CD4-positive, alpha-beta T cell (primary cell): ENCODE data around the gene NLRP9. TPM values are rescaled to one million over a fixed set of nuclear protein-coding genes. Genes with fewer than 3 reads are reported as not detected.

Experiments
- ATAC-seq: fragments of 200-7000 bp; cut with Tn5 transposase; one replicate; pipeline ENCODE4 v1.10.0; 2022; ENCODE audit warnings: mild to moderate bottlenecking; ENCODE audit not compliant: poor library complexity
- CTCF ChIA-PET: fragments of 350-600 bp; sonication (Branson Sonifier 250); formaldehyde crosslinking; loops from one replicate; lab custom pipeline; 2021; ENCODE audit warnings: antibody characterized with exemption, inconsistent platforms; lab: Charles Lee
- POLR2A ChIA-PET: fragments of 350-600 bp; sonication (Branson Sonifier 250); formaldehyde crosslinking; loops from one replicate; lab custom pipeline; 2021; ENCODE audit warnings: antibody characterized with exemption, inconsistent platforms; lab: Charles Lee
- DNase-seq, 14 experiments: peaks; one replicate each; pipeline ENCODE4 v3.0.0-alpha.2; 2013 to 2020; ENCODE audit warnings: mixed read lengths in 2 of 14
- H3K27ac ChIP-seq, 2 donors: one replicate each; pipeline versions ENCODE4 v1.5.1 to v1.7.0; 2013; ENCODE audit warnings: low read length in 2 of 2, low read depth in 1 of 2, mild to moderate bottlenecking in 1 of 2
- H3K27me3 ChIP-seq, 2 experiments: 1 replicate in 1 of 2; 2 replicates in 1 of 2; pipeline versions ENCODE4 v1.6.1 to v1.7.0; 2013; ENCODE audit warnings: low read length in 2 of 2, control low read depth in 1 of 2, mild to moderate bottlenecking in 1 of 2, moderate library complexity in 1 of 2; ENCODE audit not compliant: insufficient read depth in 2 of 2, control insufficient read depth in 1 of 2
- H3K36me3 ChIP-seq: one replicate; pipeline ENCODE4 v1.6.1; 2013; ENCODE audit warnings: low read length, control low read depth; ENCODE audit not compliant: insufficient read depth
- H3K4me1 ChIP-seq: one replicate; pipeline ENCODE4 v1.6.1; 2013; ENCODE audit warnings: low read length, control low read depth; ENCODE audit not compliant: insufficient read depth
- H3K4me3 ChIP-seq: one replicate; pipeline ENCODE4 v1.5.1; 2013; ENCODE audit warnings: mild to moderate bottlenecking, low read length, moderate library complexity
- H3K9me3 ChIP-seq, 2 experiments: 1 replicate in 1 of 2; 2 replicates in 1 of 2; pipeline versions ENCODE4 v1.6.1 to v1.7.0; 2013; ENCODE audit warnings: low read length in 2 of 2, mild to moderate bottlenecking in 2 of 2, control low read depth in 1 of 2, moderate library complexity in 1 of 2; ENCODE audit not compliant: control insufficient read depth in 1 of 2, insufficient read depth in 1 of 2
- H3K27ac Mint-ChIP-seq: one replicate; pipeline ENCODE4 v1.8.0; 2020; ENCODE audit warnings: mixed read lengths
- H3K27me3 Mint-ChIP-seq: one replicate; pipeline ENCODE4 v1.8.0; 2021; ENCODE audit warnings: mixed read lengths
- H3K36me3 Mint-ChIP-seq: one replicate; pipeline ENCODE4 v1.8.0; 2021; ENCODE audit warnings: low read depth, mixed read lengths
- H3K4me1 Mint-ChIP-seq: one replicate; pipeline ENCODE4 v1.8.0; 2021; ENCODE audit warnings: low read depth, mixed read lengths
- H3K4me3 Mint-ChIP-seq: one replicate; pipeline ENCODE4 v1.8.0; 2020; ENCODE audit warnings: mild to moderate bottlenecking, mixed read lengths
- H3K9me3 Mint-ChIP-seq: one replicate; pipeline ENCODE4 v1.8.0; 2020; ENCODE audit warnings: mixed read lengths
- intact Hi-C, 2 experiments: fragments of 100-400 bp; cut with DNase I in 1 of 2; cut with micrococcal nuclease in 1 of 2; formaldehyde crosslinking; loops; one replicate each; pipeline versions ENCODE4 v1.15.1 to v1.9.0; 2023 to 2025; cut with DNase I, micrococcal nuclease
- total RNA-seq, 174 experiments: library from RNA in 2 of 174; stranded (reverse) in 2 of 174; gene quantifications; one replicate each; pipeline ENCODE4 v1.2.3 and lab custom pipeline; 2021 to 2026
- TF ChIP-seq, protein P1 (sequence below): fragments of 200-600 bp; IDR thresholded peaks from one replicate; pipeline ENCODE4 v1.8.0; 2022; ENCODE audit warnings: antibody characterized with exemption, mild to moderate bottlenecking

Gene NLRP9
- total RNA-seq, 2 experiments from 2014 or later = not detected

DNA sequence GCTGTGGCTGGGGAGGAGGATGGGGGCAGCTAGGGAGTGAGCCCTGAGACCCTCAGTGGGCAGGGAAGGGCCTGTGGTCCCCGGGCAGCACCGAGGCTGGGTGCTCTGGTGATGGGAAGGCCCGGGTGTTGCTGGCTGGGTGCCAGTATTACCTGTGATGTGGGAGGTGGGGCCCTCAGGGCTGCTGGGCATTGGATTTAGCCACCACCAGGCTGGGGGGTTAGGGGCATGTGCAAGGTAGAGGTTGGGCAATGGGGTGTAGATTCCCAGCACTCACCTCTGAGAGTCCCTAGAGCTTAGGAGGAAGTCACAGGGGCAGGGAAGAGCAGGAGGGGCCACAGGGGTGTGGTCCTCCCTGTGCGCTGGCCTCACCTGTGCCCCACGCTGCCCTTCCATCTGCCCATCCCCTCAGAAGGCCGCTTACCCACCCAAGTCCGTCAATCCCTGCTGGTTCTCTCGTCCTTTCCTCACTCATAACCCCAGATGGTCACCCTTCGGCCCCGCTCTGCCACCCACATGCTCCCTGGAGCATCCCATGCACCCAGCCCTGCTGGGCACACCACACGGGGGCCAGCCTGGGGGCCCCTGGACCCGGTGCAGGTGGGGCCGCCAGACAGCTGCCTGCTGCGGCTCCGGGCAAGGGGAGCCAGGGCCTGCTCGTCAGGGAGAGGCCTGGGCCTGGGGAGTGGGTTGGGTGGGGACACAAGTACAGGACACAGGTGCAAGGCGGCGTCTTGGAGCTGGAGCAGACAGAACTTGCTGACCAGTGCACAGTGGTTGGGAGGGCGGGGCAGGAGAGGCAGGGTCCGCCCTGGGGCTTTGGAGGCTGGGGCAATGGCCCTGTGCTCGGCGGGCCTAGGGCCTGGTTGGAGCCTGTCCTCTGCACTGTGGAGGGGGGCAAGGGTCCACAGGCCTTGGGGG lies 50.7 kb downstream of the NLRP9 start:
- Histone ChIP-seq H3K4me3 (no peak overlapping the region), H3K27me3 (no peaks in the 10 kb centered on the region), H3K27ac (no peak overlapping the region), H3K9me3 (no peaks in the 10 kb centered on the region), H3K4me1 (peaks cover 14% of the 10 kb centered on the region), H3K36me3 (peaks cover 81% of the 10 kb centered on the region)
- no peaks in the 10 kb centered on the region for H3K27me3 Mint-ChIP-seq
- H3K27ac Mint-ChIP-seq = no peak overlapping the region
- DNase-seq = peak in 1 of 14 experiments; percentile 15
- ATAC-seq = no peak
- H3K9me3 Mint-ChIP-seq = no peaks in the 10 kb centered on the region
- intact Hi-C loops = no loop called here
- no peak overlapping the region for H3K4me3 Mint-ChIP-seq
- TF ChIP-seq, protein P1, sequence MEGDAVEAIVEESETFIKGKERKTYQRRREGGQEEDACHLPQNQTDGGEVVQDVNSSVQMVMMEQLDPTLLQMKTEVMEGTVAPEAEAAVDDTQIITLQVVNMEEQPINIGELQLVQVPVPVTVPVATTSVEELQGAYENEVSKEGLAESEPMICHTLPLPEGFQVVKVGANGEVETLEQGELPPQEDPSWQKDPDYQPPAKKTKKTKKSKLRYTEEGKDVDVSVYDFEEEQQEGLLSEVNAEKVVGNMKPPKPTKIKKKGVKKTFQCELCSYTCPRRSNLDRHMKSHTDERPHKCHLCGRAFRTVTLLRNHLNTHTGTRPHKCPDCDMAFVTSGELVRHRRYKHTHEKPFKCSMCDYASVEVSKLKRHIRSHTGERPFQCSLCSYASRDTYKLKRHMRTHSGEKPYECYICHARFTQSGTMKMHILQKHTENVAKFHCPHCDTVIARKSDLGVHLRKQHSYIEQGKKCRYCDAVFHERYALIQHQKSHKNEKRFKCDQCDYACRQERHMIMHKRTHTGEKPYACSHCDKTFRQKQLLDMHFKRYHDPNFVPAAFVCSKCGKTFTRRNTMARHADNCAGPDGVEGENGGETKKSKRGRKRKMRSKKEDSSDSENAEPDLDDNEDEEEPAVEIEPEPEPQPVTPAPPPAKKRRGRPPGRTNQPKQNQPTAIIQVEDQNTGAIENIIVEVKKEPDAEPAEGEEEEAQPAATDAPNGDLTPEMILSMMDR = no peak
- peaks cover 68% of the 10 kb centered on the region for H3K36me3 Mint-ChIP-seq
- POLR2A ChIA-PET = no interaction called here
- CTCF ChIA-PET = no interaction called here
- peaks cover 8% of the 10 kb centered on the region for H3K4me1 Mint-ChIP-seq

DNA sequence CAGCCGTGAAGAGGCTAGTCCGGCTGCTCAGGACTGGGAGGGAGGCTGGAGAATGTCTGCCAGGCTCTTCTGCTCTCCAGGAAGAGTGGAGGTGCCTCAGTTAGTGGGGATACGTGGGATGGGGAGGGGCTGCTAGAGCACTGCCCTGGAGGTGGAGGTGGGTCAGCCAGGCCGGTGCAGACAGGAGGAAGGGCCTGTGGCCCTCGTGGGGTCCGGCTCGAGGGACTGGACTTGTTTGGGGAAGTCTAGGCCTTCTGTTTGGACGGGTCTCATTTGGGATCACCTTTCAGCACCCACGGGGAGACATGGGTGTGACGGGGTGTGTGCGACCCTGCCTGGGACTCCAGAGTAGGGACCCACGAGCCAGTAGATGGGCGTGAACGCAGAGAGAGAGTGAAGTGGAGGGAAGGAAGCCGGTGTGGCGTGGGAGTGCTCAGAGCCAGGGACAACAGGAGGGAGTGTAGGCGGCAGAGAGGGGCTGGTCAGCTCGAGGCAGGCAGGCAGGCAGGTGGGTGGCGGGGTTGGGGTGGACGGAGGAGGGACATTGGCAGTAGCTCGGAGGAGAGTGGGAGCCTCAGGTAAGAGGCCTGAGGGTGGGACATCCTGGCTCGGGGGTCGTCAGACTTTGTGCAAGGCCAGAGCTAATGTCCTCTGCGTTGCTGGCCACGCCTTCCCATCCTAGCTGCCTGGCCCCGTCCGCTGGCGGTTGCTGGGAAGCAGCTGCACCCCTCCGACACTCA lies 51.7 kb downstream of the NLRP9 start:
- DNase-seq = peak in 1 of 14 experiments; percentile 18
- Mint-ChIP-seq H3K27ac (no peak overlapping the region), H3K4me1 (peaks cover 8% of the 10 kb centered on the region), H3K36me3 (peaks cover 73% of the 10 kb centered on the region), H3K9me3 (no peaks in the 10 kb centered on the region), H3K4me3 (no peak overlapping the region), H3K27me3 (no peaks in the 10 kb centered on the region)
- ChIA-PET CTCF (no interaction called here), POLR2A (no interaction called here)
- TF ChIP-seq, protein P1 = no peak
- H3K36me3 ChIP-seq = peaks cover 84% of the 10 kb centered on the region
- H3K27ac ChIP-seq = no peak overlapping the region
- intact Hi-C loops = no loop called here
- H3K4me3 ChIP-seq = no peak overlapping the region
- no peaks in the 10 kb centered on the region for H3K27me3 ChIP-seq
- no peak for ATAC-seq
- H3K4me1 ChIP-seq = peaks cover 14% of the 10 kb centered on the region
- H3K9me3 ChIP-seq = no peaks in the 10 kb centered on the region

DNA sequence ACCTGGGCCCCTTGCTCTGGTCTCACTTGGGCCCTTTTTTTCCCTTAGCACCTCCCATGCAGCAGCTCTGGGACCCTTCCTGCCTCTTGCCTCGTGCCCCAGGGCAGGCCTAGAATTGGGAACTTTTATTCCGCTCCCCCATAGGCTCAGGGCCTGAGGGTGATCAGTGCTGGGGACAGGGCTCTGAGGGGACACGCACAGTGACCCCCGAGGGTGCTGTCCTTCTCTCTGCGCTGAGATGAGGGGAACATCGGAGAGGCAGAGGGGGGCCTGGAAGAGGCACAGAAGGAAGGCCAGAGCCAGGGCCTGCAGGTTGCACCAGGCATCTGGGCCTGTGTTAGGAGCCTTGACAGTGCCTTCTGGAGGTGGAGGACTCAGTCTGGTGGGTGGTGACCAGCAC lies 52.4 kb downstream of the NLRP9 start:
- Mint-ChIP-seq H3K27ac (no peak overlapping the region), H3K36me3 (peaks cover 73% of the 10 kb centered on the region), H3K9me3 (no peaks in the 10 kb centered on the region), H3K4me3 (no peak overlapping the region), H3K4me1 (peaks cover 8% of the 10 kb centered on the region), H3K27me3 (no peaks in the 10 kb centered on the region)
- H3K9me3 ChIP-seq = no peaks in the 10 kb centered on the region
- H3K36me3 ChIP-seq = peaks cover 88% of the 10 kb centered on the region
- CTCF ChIA-PET = no interaction called here
- peaks cover 19% of the 10 kb centered on the region for H3K4me1 ChIP-seq
- POLR2A ChIA-PET = no interaction called here
- ATAC-seq (no peak), DNase-seq (no peak)
- no peaks in the 10 kb centered on the region for H3K27me3 ChIP-seq
- no peak overlapping the region for H3K27ac ChIP-seq
- H3K4me3 ChIP-seq = no peak overlapping the region
- TF ChIP-seq, protein P1 = no peak
- intact Hi-C loops = loop anchor here in 1 of 2 experiments (1.0 kb wide), 1 partner anchor 9 kb away; no protein-coding TSS in a partner anchor
